HCT116 (cell line): Measurements from ENCODE around the gene DAAM2. TPM values are rescaled to one million over a fixed set of nuclear protein-coding genes. Genes with fewer than 3 reads are reported as not detected.

Source experiments
- ATAC-seq: fragments of 200-7000 bp; cut with Tn5 transposase; 2 replicates; pipeline ENCODE4 v1.9.1; 2020; ENCODE audit warnings: mild to moderate bottlenecking, moderate library complexity
- BruUV-seq: library from RNA; stranded (reverse); fragments of 400-500 nt; replicated peaks from 2 replicates; lab custom pipeline; 2021; lab: Mats Ljungman, UMichigan
- CTCF ChIA-PET: fragments of 300-600 bp; sonication (Branson Sonifier 250); formaldehyde crosslinking; loops from one replicate; lab custom pipeline; 2021; ENCODE audit warnings: antibody characterized with exemption; lab: Charles Lee
- POLR2A ChIA-PET: fragments of 300-600, 350-600 bp; sonication (Branson Sonifier 250); formaldehyde crosslinking; loops from one replicate; lab custom pipeline; 2021; ENCODE audit warnings: antibody characterized with exemption; lab: Charles Lee
- RAD21 ChIA-PET, 2 experiments: fragments of 300-600 bp; sonication (Branson Sonifier 250); formaldehyde crosslinking; loops; one replicate each; lab custom pipeline; 2023; ENCODE audit warnings: low total read pairs in 2 of 2; ENCODE audit not compliant: uncharacterized antibody in 2 of 2, unreplicated experiment in 2 of 2, low non-redundant PET in 1 of 2; lab: Charles Lee
- DNase-seq: peaks from one replicate; pipeline ENCODE4 v3.0.0-alpha.2; 2010; ENCODE audit warnings: low read depth, low spot score
- H2AFZ ChIP-seq: fragments of 200-600 bp; shearing (Covaris generic), sonication (generic); 2 replicates; pipeline ENCODE4 v1.6.1; 2017; ENCODE audit warnings: low read depth, mixed run types, mixed read lengths, antibody characterized with exemption, low read length; ENCODE audit not compliant: poor library complexity, severe bottlenecking
- H3K27ac ChIP-seq: 2 replicates; pipeline ENCODE4 v1.5.1; 2012; ENCODE audit warnings: low read depth, low read length
- H3K27me3 ChIP-seq: fragments of 200-600 bp; sonication (generic); 2 replicates; pipeline ENCODE4 v1.6.1; 2016; ENCODE audit warnings: mixed run types, low read length, mixed read lengths; ENCODE audit not compliant: insufficient read depth
- H3K36me3 ChIP-seq, 2 experiments: fragments of 200-500 bp in 1 of 2; fragments of 200-600 bp in 1 of 2; sonication (Bioruptor generic) in 1 of 2; sonication (generic) in 1 of 2; 2 replicates each; pipeline versions ENCODE4 v1.5.1 to v1.6.1; 2014 to 2016; ENCODE audit warnings: low read length in 2 of 2, inconsistent platforms in 1 of 2, mixed read lengths in 1 of 2, mixed run types in 1 of 2; ENCODE audit not compliant: insufficient read depth in 2 of 2, control insufficient read depth in 1 of 2
- H3K4me1 ChIP-seq, 2 experiments: fragments of 200-600 bp in 1 of 2; sonication (generic) in 1 of 2; 2 replicates each; pipeline versions ENCODE4 v1.5.1 to v1.6.1; 2012 to 2017; ENCODE audit warnings: low read length in 2 of 2, inconsistent platforms in 1 of 2, mild to moderate bottlenecking in 1 of 2, mixed read lengths in 1 of 2, mixed run types in 1 of 2, moderate library complexity in 1 of 2; ENCODE audit not compliant: insufficient read depth in 2 of 2, control insufficient read depth in 1 of 2
- H3K4me2 ChIP-seq: fragments of 200-600 bp; sonication (generic); 2 replicates; pipeline ENCODE4 v1.6.1; 2017; ENCODE audit warnings: mixed run types, low read length, mixed read lengths
- H3K4me3 ChIP-seq, 2 experiments: fragments of 200-600 bp in 1 of 2; sonication (generic) in 1 of 2; replicated peaks in 1 of 2; 2 replicates each; pipeline ENCODE4 v1.5.1; 2011 to 2016; ENCODE audit warnings: low read length in 2 of 2, control low read depth in 1 of 2, low read depth in 1 of 2, mild to moderate bottlenecking in 1 of 2, mixed read lengths in 1 of 2, mixed run types in 1 of 2
- H3K79me2 ChIP-seq: fragments of 200-600 bp; sonication (generic); 2 replicates; pipeline ENCODE4 v1.6.1; 2017; ENCODE audit warnings: mild to moderate bottlenecking, mixed run types, low read length, moderate library complexity, mixed read lengths; ENCODE audit not compliant: insufficient read depth
- H3K9ac ChIP-seq: fragments of 200-600 bp; sonication (generic); 2 replicates; pipeline ENCODE4 v1.6.1; 2016; ENCODE audit warnings: low read length, mixed read lengths
- H3K9me2 ChIP-seq: fragments of 200-600 bp; sonication (generic), shearing (Covaris generic); 2 replicates; pipeline ENCODE4 v1.6.1; 2017; ENCODE audit warnings: mixed run types, mild to moderate bottlenecking, moderate library complexity; ENCODE audit not compliant: insufficient read depth
- H3K9me3 ChIP-seq, 2 experiments: fragments of 200-500 bp in 1 of 2; fragments of 200-600 bp in 1 of 2; sonication (Bioruptor generic) in 1 of 2; sonication (generic) in 1 of 2; 2 replicates each; pipeline ENCODE4 v1.6.1; 2014 to 2017; ENCODE audit warnings: low read length in 2 of 2, mixed read lengths in 2 of 2, inconsistent platforms in 1 of 2, low read depth in 1 of 2, mild to moderate bottlenecking in 1 of 2, mixed run types in 1 of 2, moderate library complexity in 1 of 2; ENCODE audit not compliant: control insufficient read depth in 1 of 2, insufficient read depth in 1 of 2
- H4K20me1 ChIP-seq: fragments of 200-600 bp; sonication (generic), shearing (Covaris generic); 2 replicates; pipeline ENCODE4 v1.6.1; 2017; ENCODE audit warnings: mixed run types, mild to moderate bottlenecking, moderate library complexity; ENCODE audit not compliant: insufficient read depth
- CBX3 ChIP-seq: IDR thresholded peaks from 2 replicates; pipeline ENCODE4 v1.6.1; 2012; ENCODE audit warnings: low read depth
- CEBPB ChIP-seq: IDR thresholded peaks from 2 replicates; pipeline ENCODE4 v1.6.1; 2012; ENCODE audit warnings: low read depth
- EGR1 ChIP-seq: IDR thresholded peaks from 2 replicates; pipeline ENCODE4 v1.6.1; 2012; ENCODE audit warnings: low read depth
- EZH2phosphoT487 ChIP-seq: fragments of 200-600 bp; IDR thresholded peaks from 2 replicates; pipeline ENCODE4 v1.6.1; 2018; ENCODE audit warnings: antibody characterized with exemption, borderline replicate concordance
- JUND ChIP-seq: IDR thresholded peaks from 2 replicates; pipeline ENCODE4 v1.6.1; 2012
- POLR2A ChIP-seq: IDR thresholded peaks from 2 replicates; pipeline ENCODE4 v1.7.0; 2011; ENCODE audit warnings: borderline replicate concordance; ENCODE audit not compliant: insufficient read depth, insufficient read length; ENCODE audit errors: extremely low read depth
- POLR2AphosphoS5 ChIP-seq: IDR thresholded peaks from 2 replicates; pipeline ENCODE4 v1.6.1; 2011; ENCODE audit warnings: mild to moderate bottlenecking, low read depth, low read length, moderate library complexity
- RAD21 ChIP-seq: IDR thresholded peaks from 2 replicates; pipeline ENCODE4 v1.6.1; 2012; ENCODE audit warnings: low read depth, mild to moderate bottlenecking
- SP1 ChIP-seq: IDR thresholded peaks from 2 replicates; pipeline ENCODE4 v1.6.1; 2012; ENCODE audit warnings: low read depth
- SRF ChIP-seq: IDR thresholded peaks from 2 replicates; pipeline ENCODE4 v1.6.1; 2012; ENCODE audit warnings: low read depth
- TCF7L2 ChIP-seq: IDR thresholded peaks from 2 replicates; pipeline ENCODE4 v1.7.0; 2011; ENCODE audit warnings: borderline replicate concordance, inconsistent platforms; ENCODE audit not compliant: insufficient read depth, insufficient read length; ENCODE audit errors: extremely low read depth
- YY1 ChIP-seq: IDR thresholded peaks from 2 replicates; pipeline ENCODE4 v1.6.1; 2011; ENCODE audit warnings: low read length, low read depth, moderate library complexity, mild to moderate bottlenecking; ENCODE audit not compliant: insufficient replicate concordance; ENCODE audit errors: extremely low read depth
- ZFX ChIP-seq: fragments of 450-650 bp; IDR thresholded peaks from 2 replicates; pipeline ENCODE4 v1.6.1; 2017
- intact Hi-C: fragments of 100-400 bp; cut with micrococcal nuclease; formaldehyde crosslinking; loops from 2 replicates; pipeline ENCODE4 v1.10.0; 2022
- total RNA-seq: library from RNA; stranded (reverse); gene quantifications from one replicate; pipeline ENCODE4 v1.2.1, GENCODE V29; 2021; ENCODE audit not compliant: unreplicated experiment

The DAAM2 gene
- total RNA-seq, 1 experiment from 2014 or later: not detected

GRCh38 chr6:39902786-39903465 is 110.8 kb downstream of the DAAM2 start:
- Histone ChIP-seq H3K4me1 (no peaks in the 10 kb centered on the region), H3K9ac (no peak overlapping the region), H3K9me2 (no peaks in the 10 kb centered on the region), H3K4me3 (no peak overlapping the region), H4K20me1 (no peaks in the 10 kb centered on the region), H3K79me2 (no peaks in the 10 kb centered on the region), H3K27ac (no peak overlapping the region), H3K4me2 (no peak overlapping the region), H3K9me3 (no peaks in the 10 kb centered on the region), H3K36me3 (no peaks in the 10 kb centered on the region), H2AFZ (no peak overlapping the region), H3K27me3 (peaks cover 16% of the 10 kb centered on the region; the same call in 1 of the 2 replicates)
- POLR2A ChIA-PET: no interaction called here
- BruUV-seq: no TSS peak
- DNase-seq (no peak), ATAC-seq (peak; percentile 44)
- intact Hi-C loops: no loop called here
- CTCF ChIA-PET: no interaction called here
- no peak for TF ChIP-seq SP1
- TF ChIP-seq SRF: no peak
- no peak for TF ChIP-seq EZH2phosphoT487
- TF ChIP-seq RAD21: peak; percentile 33; the same call in 1 of the 2 replicates
- TF ChIP-seq TCF7L2: no peak
- RAD21 ChIA-PET: no interaction called here

- CTCF ChIA-PET: no interaction called here
- H3K9me2 ChIP-seq: no peaks in the 10 kb centered on the region
- no peaks in the 10 kb centered on the region for H3K9me3 ChIP-seq
- H3K9ac ChIP-seq: no peak overlapping the region
- H3K4me2 ChIP-seq: no peak overlapping the region
- H3K4me3 ChIP-seq: no peak overlapping the region
- no peaks in the 10 kb centered on the region for H4K20me1 ChIP-seq
- peaks cover 15% of the 10 kb centered on the region; the same call in 1 of the 2 replicates for H3K27me3 ChIP-seq
- no peak for DNase-seq
- POLR2A ChIA-PET: no interaction called here
- no TSS peak for BruUV-seq
- no peaks in the 10 kb centered on the region for H3K4me1 ChIP-seq
- no peaks in the 10 kb centered on the region for H3K36me3 ChIP-seq
- no peak overlapping the region for H2AFZ ChIP-seq
- TF ChIP-seq CBX3 (no peak), YY1 (no peak), POLR2A (no peak), SP1 (no peak), CEBPB (no peak), EGR1 (no peak), JUND (no peak), POLR2AphosphoS5 (no peak), ZFX (no peak), RAD21 (no peak)
- H3K79me2 ChIP-seq: no peaks in the 10 kb centered on the region
- RAD21 ChIA-PET: no interaction called here
- no peak overlapping the region for H3K27ac ChIP-seq
- no peak for ATAC-seq
- intact Hi-C loops: no loop called here
These were observed 111.5 kb downstream of the DAAM2 start for GRCh38 chr6:39903656-39904055.
